Ovary (tissue), 3 donors: ENCODE measurements around the gene PANX1.

ENCODE experiments used
- EP300 ChIP-seq: sonication (generic); formaldehyde crosslinking; IDR thresholded peaks from one replicate; pipeline ENCODE4 v1.6.1; 2017; ENCODE audit warnings: antibody characterized with exemption
- POLR2A ChIP-seq: fragments of 450-650 bp; IDR thresholded peaks from one replicate; pipeline ENCODE4 v1.6.1; 2017; ENCODE audit warnings: antibody characterized with exemption, mild to moderate bottlenecking, moderate library complexity
- TF ChIP-seq, protein P1 (sequence below), 3 donors: fragments of 450-650 bp in 2 of 3; fragments of 200-600 bp in 1 of 3; IDR thresholded peaks; one replicate each; pipeline versions ENCODE4 v1.5.1 to v1.8.0; 2016 to 2022; ENCODE audit warnings: antibody characterized with exemption in 3 of 3, mild to moderate bottlenecking in 1 of 3
- donor health status: DM: no; HTN: no; CAD: no.

DNA sequence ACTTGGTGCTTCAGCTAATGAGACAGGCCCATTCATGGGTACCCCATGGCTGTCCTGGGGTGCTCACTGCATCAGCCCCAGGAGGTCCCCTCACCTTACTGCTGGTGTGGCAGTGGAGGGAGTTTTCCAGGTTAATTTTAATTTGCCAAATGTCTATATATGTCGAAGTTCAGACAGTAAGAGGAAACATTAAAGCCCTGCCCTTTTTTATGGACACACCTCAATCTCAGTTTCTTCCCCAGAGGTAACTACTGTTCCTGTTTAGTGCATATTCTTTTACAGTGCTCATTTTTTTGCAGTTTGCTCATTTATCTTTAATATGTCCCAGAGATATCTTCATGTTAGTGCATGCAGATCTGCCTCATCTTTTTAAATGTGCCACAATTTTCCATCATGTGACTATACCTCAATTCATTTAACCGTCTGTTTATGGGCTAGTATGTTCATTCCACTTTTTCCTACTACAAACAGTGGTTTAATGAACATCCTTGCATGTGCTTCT, 11.6 kb downstream of the PANX1 start:
- no peak for TF ChIP-seq POLR2A
- TF ChIP-seq, protein P1, sequence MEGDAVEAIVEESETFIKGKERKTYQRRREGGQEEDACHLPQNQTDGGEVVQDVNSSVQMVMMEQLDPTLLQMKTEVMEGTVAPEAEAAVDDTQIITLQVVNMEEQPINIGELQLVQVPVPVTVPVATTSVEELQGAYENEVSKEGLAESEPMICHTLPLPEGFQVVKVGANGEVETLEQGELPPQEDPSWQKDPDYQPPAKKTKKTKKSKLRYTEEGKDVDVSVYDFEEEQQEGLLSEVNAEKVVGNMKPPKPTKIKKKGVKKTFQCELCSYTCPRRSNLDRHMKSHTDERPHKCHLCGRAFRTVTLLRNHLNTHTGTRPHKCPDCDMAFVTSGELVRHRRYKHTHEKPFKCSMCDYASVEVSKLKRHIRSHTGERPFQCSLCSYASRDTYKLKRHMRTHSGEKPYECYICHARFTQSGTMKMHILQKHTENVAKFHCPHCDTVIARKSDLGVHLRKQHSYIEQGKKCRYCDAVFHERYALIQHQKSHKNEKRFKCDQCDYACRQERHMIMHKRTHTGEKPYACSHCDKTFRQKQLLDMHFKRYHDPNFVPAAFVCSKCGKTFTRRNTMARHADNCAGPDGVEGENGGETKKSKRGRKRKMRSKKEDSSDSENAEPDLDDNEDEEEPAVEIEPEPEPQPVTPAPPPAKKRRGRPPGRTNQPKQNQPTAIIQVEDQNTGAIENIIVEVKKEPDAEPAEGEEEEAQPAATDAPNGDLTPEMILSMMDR (IDR thresholded peaks at IDR 0.05), result no peak
- TF ChIP-seq EP300, result no peak
